Gastrocnemius medialis (tissue), 4 donors: ENCODE results near the gene RASA3. TPM values are rescaled to one million over a fixed set of nuclear protein-coding genes. Genes with fewer than 3 reads are reported as not detected.

ENCODE experiments used
- ATAC-seq, 2 donors: fragments of 150-250 bp; one replicate each; pipeline ENCODE4 v1.9.1; 2016
- DNase-seq, 2 donors: peaks; one replicate each; pipeline ENCODE4 v3.0.0-alpha.2; 2019
- H3K27ac ChIP-seq, 4 donors: fragments of 200-600 bp; sonication (generic); 1 replicate in 1 of 4; 2 replicates in 3 of 4; pipeline ENCODE4 v1.5.1; 2016 to 2018; ENCODE audit warnings: mild to moderate bottlenecking in 2 of 4, moderate library complexity in 1 of 4
- H3K27me3 ChIP-seq, 3 donors: fragments of 200-600 bp; sonication (generic) in 2 of 3; 1 replicate in 1 of 3; 2 replicates in 2 of 3; pipeline versions ENCODE4 v1.5.1 to v1.6.0; 2016 to 2019; ENCODE audit warnings: mild to moderate bottlenecking in 1 of 3, moderate library complexity in 1 of 3
- H3K36me3 ChIP-seq, 2 donors: fragments of 200-600 bp; sonication (generic) in 1 of 2; one replicate each; pipeline ENCODE4 v1.5.1; 2017 to 2018
- H3K4me1 ChIP-seq, 2 donors: fragments of 200-600 bp; sonication (generic) in 1 of 2; one replicate each; pipeline ENCODE4 v1.5.1; 2016 to 2017; ENCODE audit warnings: mild to moderate bottlenecking in 2 of 2
- H3K4me3 ChIP-seq, 4 donors: fragments of 200-600 bp; sonication (generic) in 3 of 4; 1 replicate in 1 of 4; 2 replicates in 3 of 4; pipeline ENCODE4 v1.5.1; 2016 to 2019; ENCODE audit warnings: mild to moderate bottlenecking in 2 of 4
- H3K9me3 ChIP-seq, 3 donors: fragments of 200-600 bp; sonication (generic) in 2 of 3; 1 replicate in 1 of 3; 2 replicates in 2 of 3; pipeline ENCODE4 v1.5.1; 2016 to 2019
- POLR2A ChIP-seq, 2 donors: fragments of 450-650 bp; IDR thresholded peaks; one replicate each; pipeline ENCODE4 v1.6.1; 2017; ENCODE audit warnings: antibody characterized with exemption in 2 of 2, mild to moderate bottlenecking in 2 of 2, moderate library complexity in 2 of 2
- in situ Hi-C, 4 donors: fragments of 200-750 bp; cut with MboI; loops; one replicate each; pipeline versions ENCODE4 v1.15.0 to v1.8.0; 2017; ENCODE audit warnings: low sequenced_read_pairs in 4 of 4
- intact Hi-C: fragments of 100-400 bp; cut with DNase I; formaldehyde crosslinking; loops from one replicate; pipeline ENCODE4 v1.15.1; 2023; ENCODE audit warnings: low total_unique reads
- total RNA-seq, 4 donors: library from RNA; depleted of rRNA; stranded (reverse); fragments of >200 nt; gene quantifications; one replicate each; pipeline versions ENCODE4 v1.1.0 to v1.2.3, GENCODE V29; 2016
- TF ChIP-seq, protein P1 (sequence below), 5 experiments: fragments of 450-650 bp in 3 of 5; fragments of 200-600 bp in 2 of 5; sonication (generic) in 2 of 5; IDR thresholded peaks in 4 of 5; conservative IDR thresholded peaks in 1 of 5; 1 replicate in 4 of 5; 2 replicates in 1 of 5; pipeline ENCODE4 v1.5.1; 2016 to 2019; ENCODE audit warnings: antibody characterized with exemption in 5 of 5, mild to moderate bottlenecking in 3 of 5, moderate library complexity in 3 of 5

Gene RASA3
- total RNA-seq, 4 donors from 2014 or later = 3.4 to 22.2 (median 10.8) TPM

DNA sequence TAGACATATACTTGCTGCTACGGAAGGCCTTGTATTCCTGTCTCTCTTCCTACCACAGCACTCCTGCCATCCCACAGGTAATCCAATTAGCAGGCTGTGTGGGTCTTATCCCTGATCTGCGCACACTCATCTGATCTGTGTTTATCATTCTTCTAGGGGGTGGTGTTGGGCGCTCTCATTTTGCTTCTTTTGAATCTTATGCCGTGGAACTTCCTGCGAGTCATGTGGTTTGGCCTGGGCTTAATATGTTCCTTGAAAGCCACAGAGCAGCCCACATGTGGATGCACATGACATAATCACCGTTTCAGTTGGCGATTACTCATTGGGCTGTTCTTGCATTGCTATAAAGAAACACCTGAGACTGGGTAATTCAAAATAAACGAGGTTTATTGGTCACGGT is 7.5 kb downstream of the RASA3 start:
- Histone ChIP-seq H3K36me3 (no peaks in the 10 kb centered on the region), H3K4me1 (peaks cover 78 to 91% of the 10 kb centered on the region in 2 donors), H3K9me3 (no peaks in the 10 kb centered on the region), H3K27me3 (no peaks in the 10 kb centered on the region), H3K27ac (peak overlapping the region in 1 of 4 donors; percentile 60), H3K4me3 (no peak overlapping the region)
- TF ChIP-seq POLR2A (IDR thresholded peaks at IDR 0.05) = no peak
- TF ChIP-seq, protein P1, sequence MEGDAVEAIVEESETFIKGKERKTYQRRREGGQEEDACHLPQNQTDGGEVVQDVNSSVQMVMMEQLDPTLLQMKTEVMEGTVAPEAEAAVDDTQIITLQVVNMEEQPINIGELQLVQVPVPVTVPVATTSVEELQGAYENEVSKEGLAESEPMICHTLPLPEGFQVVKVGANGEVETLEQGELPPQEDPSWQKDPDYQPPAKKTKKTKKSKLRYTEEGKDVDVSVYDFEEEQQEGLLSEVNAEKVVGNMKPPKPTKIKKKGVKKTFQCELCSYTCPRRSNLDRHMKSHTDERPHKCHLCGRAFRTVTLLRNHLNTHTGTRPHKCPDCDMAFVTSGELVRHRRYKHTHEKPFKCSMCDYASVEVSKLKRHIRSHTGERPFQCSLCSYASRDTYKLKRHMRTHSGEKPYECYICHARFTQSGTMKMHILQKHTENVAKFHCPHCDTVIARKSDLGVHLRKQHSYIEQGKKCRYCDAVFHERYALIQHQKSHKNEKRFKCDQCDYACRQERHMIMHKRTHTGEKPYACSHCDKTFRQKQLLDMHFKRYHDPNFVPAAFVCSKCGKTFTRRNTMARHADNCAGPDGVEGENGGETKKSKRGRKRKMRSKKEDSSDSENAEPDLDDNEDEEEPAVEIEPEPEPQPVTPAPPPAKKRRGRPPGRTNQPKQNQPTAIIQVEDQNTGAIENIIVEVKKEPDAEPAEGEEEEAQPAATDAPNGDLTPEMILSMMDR (IDR thresholded peaks at IDR 0.05 in 4 of 5, conservative IDR thresholded peaks at IDR 0.05 in 1 of 5) = no peak
- peak in 1 of 2 donors; percentile 50 for ATAC-seq
- DNase-seq = no peak
- intact Hi-C loops (no loop called here), in situ Hi-C loops (no loop called here)

DNA sequence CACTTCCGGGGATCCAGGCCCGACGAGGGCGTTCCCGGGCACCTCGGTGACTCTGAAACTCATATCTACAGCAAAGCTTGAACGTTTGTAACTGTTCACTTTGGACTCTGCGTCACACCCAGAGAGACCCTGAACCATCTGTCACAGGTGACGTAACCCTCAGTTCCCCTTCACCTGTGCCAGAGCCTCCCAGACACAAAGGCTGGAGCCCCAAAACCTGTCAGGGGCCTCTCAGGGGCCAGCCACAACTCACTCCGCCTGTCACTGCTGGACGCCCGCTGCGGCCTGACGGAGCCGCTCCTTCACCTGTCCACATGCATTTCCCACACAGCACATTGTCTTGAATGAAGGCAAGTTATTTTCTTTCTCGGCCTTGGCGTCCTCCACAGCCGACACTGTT is 8.0 kb downstream of the RASA3 start:
- H3K4me3 ChIP-seq = no peak overlapping the region
- in situ Hi-C loops (no loop called here), intact Hi-C loops (no loop called here)
- peak overlapping the region in 1 of 4 donors; percentile 60 for H3K27ac ChIP-seq
- H3K9me3 ChIP-seq = no peaks in the 10 kb centered on the region
- no peaks in the 10 kb centered on the region for H3K36me3 ChIP-seq
- ATAC-seq (no peak), DNase-seq (no peak)
- no peaks in the 10 kb centered on the region for H3K27me3 ChIP-seq
- peaks cover 73 to 86% of the 10 kb centered on the region in 2 donors for H3K4me1 ChIP-seq
- TF ChIP-seq, protein P1 (IDR thresholded peaks at IDR 0.05 in 4 of 5, conservative IDR thresholded peaks at IDR 0.05 in 1 of 5) = no peak
- TF ChIP-seq POLR2A (IDR thresholded peaks at IDR 0.05) = no peak

DNA sequence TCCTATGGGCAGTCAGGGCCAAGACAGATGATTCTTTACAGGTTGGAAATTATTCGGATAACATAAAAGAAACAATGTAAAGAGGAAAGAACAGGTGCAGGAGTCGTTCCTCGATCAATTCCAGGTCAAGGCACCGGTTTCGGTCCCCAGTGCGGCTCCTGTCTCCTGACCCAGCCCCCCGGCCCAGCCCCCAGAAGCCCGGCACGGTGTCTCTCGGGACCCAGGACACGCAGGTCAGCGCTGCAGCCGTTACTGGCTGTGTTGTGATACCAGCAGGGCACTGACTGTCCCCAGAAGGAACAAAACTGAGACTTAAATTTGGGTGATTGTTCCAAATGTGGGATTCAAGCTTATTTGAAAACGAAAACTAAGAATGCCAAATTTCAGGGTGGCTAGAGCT is 8.5 kb downstream of the RASA3 start:
- ATAC-seq (no peak), DNase-seq (no peak)
- Histone ChIP-seq H3K4me3 (no peak overlapping the region), H3K4me1 (peaks cover 67 to 86% of the 10 kb centered on the region in 2 donors), H3K27me3 (no peaks in the 10 kb centered on the region), H3K27ac (peak overlapping the region in 1 of 4 donors; percentile 60), H3K36me3 (no peaks in the 10 kb centered on the region), H3K9me3 (no peaks in the 10 kb centered on the region)
- TF ChIP-seq, protein P1 (IDR thresholded peaks at IDR 0.05 in 4 of 5, conservative IDR thresholded peaks at IDR 0.05 in 1 of 5) = no peak
- no peak for TF ChIP-seq POLR2A (IDR thresholded peaks at IDR 0.05)
- in situ Hi-C loops (no loop called here), intact Hi-C loops (no loop called here)

DNA sequence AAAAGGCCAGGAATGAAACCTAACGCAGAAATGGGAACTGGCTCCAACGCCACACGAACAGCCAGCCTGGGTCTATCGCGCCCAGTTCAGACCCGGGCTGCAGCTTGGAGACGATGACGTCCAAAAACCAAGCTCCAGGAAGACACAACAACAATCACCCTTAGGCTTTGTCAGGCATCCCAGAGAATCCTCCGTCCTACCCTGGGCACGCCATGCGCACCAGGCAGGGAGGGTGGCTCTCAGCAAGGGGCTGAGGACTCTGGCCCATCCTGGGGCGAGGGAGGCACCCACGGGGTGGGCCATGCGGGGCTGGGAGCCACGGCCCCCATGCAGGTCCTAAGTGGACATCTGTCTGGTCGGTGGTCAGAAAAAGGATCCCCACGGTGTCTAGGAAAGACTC is 9.0 kb downstream of the RASA3 start:
- TF ChIP-seq, protein P1 (IDR thresholded peaks at IDR 0.05 in 4 of 5, conservative IDR thresholded peaks at IDR 0.05 in 1 of 5) = no peak
- H3K36me3 ChIP-seq = no peaks in the 10 kb centered on the region
- no peak overlapping the region for H3K4me3 ChIP-seq
- H3K27me3 ChIP-seq = no peaks in the 10 kb centered on the region
- H3K9me3 ChIP-seq = no peaks in the 10 kb centered on the region
- in situ Hi-C loops = no loop called here
- H3K4me1 ChIP-seq = peaks cover 65 to 86% of the 10 kb centered on the region in 2 donors
- intact Hi-C loops = no loop called here
- H3K27ac ChIP-seq = peak overlapping the region in 1 of 4 donors; percentile 4
- ATAC-seq (no peak), DNase-seq (no peak)

- Histone ChIP-seq H3K27ac (peak overlapping the region in 2 of 4 donors; percentile 4 to 9), H3K27me3 (no peaks in the 10 kb centered on the region), H3K9me3 (no peaks in the 10 kb centered on the region), H3K4me3 (no peak overlapping the region), H3K4me1 (peaks cover 58 to 78% of the 10 kb centered on the region in 2 donors), H3K36me3 (no peaks in the 10 kb centered on the region)
- intact Hi-C loops (no loop called here), in situ Hi-C loops (no loop called here)
- TF ChIP-seq POLR2A (IDR thresholded peaks at IDR 0.05) = no peak
- TF ChIP-seq, protein P1 (IDR thresholded peaks at IDR 0.05 in 4 of 5, conservative IDR thresholded peaks at IDR 0.05 in 1 of 5) = no peak
- DNase-seq = no peak
- no peak for ATAC-seq
These were observed 9.7 kb downstream of the RASA3 start for GRCh38 chr13:114122591-114123211.
